Measurements from ENCODE around the gene COL5A1.

COL5A1 gene

GRCh38 chr9:134837529-134837928 is 195.9 kb downstream of the COL5A1 start:
- Histone ChIP-seq H3K4me3 (ENCODE audit: extremely low read depth, insufficient read depth, low read length, poor library complexity, severe bottlenecking) (no peak overlapping the region), H3K4me1 (ENCODE audit: control insufficient read depth, insufficient read depth, low read length, poor library complexity, severe bottlenecking) (no peaks in the 10 kb centered on the region), H3K27ac (ENCODE audit: low read depth, low read length, severe bottlenecking) (no peak overlapping the region), H3K36me3 (ENCODE audit: control insufficient read depth, insufficient read depth, low read length) (peaks cover 88% of the 10 kb centered on the region), H3K9me3 (ENCODE audit: control insufficient read depth, low read length) (no peaks in the 10 kb centered on the region)
- WGBS, 2 experiments (ENCODE audit: insufficient coverage in 2 of 2): 94 to 99% methylated on average over 12 of the region's 12 CpGs

GRCh38 chr9:134838651-134839454 is 197.2 kb downstream of the COL5A1 start:
- WGBS, 2 experiments (ENCODE audit: insufficient coverage in 2 of 2): 91 to 95% methylated on average over 29 to 33 of the region's 34 CpGs

GRCh38 chr9:134839455-134840125 is 198.0 kb downstream of the COL5A1 start:
- Histone ChIP-seq H3K9me3 (ENCODE audit: control insufficient read depth, low read length) (no peaks in the 10 kb centered on the region), H3K4me1 (ENCODE audit: control insufficient read depth, insufficient read depth, low read length, poor library complexity, severe bottlenecking) (no peaks in the 10 kb centered on the region), H3K36me3 (ENCODE audit: control insufficient read depth, insufficient read depth, low read length) (peaks cover 97% of the 10 kb centered on the region), H3K27ac (ENCODE audit: low read depth, low read length, severe bottlenecking) (no peak overlapping the region), H3K4me3 (ENCODE audit: extremely low read depth, insufficient read depth, low read length, poor library complexity, severe bottlenecking) (no peak overlapping the region)
- 95 to 97% methylated on average over 13 to 19 of the region's 21 CpGs for WGBS, 2 experiments (ENCODE audit: insufficient coverage in 2 of 2)

More at GRCh38 chr9:134838651-134839454, 197.2 kb downstream of the COL5A1 start:
- H3K36me3 ChIP-seq (ENCODE audit: control insufficient read depth, insufficient read depth, low read length): peaks cover 93% of the 10 kb centered on the region
- H3K4me3 ChIP-seq (ENCODE audit: extremely low read depth, insufficient read depth, low read length, poor library complexity, severe bottlenecking): no peak overlapping the region
- H3K27ac ChIP-seq (ENCODE audit: low read depth, low read length, severe bottlenecking): no peak overlapping the region
- H3K4me1 ChIP-seq (ENCODE audit: control insufficient read depth, insufficient read depth, low read length, poor library complexity, severe bottlenecking): no peaks in the 10 kb centered on the region
- no peaks in the 10 kb centered on the region for H3K9me3 ChIP-seq (ENCODE audit: control insufficient read depth, low read length)

GRCh38 chr9:134840511-134840910 is 198.9 kb downstream of the COL5A1 start:
- no peak overlapping the region for H3K27ac ChIP-seq (ENCODE audit: low read depth, low read length, severe bottlenecking)
- H3K9me3 ChIP-seq (ENCODE audit: control insufficient read depth, low read length): no peaks in the 10 kb centered on the region
- H3K36me3 ChIP-seq (ENCODE audit: control insufficient read depth, insufficient read depth, low read length): peaks cover 95% of the 10 kb centered on the region
- H3K4me1 ChIP-seq (ENCODE audit: control insufficient read depth, insufficient read depth, low read length, poor library complexity, severe bottlenecking): no peaks in the 10 kb centered on the region
- WGBS, 2 experiments (ENCODE audit: insufficient coverage in 2 of 2): 97 to 98% methylated on average over 11 to 12 of the region's 12 CpGs
- H3K4me3 ChIP-seq (ENCODE audit: extremely low read depth, insufficient read depth, low read length, poor library complexity, severe bottlenecking): no peak overlapping the region

- no peak overlapping the region for H3K4me3 ChIP-seq (ENCODE audit: extremely low read depth, insufficient read depth, low read length, poor library complexity, severe bottlenecking)
- H3K4me1 ChIP-seq (ENCODE audit: control insufficient read depth, insufficient read depth, low read length, poor library complexity, severe bottlenecking): no peaks in the 10 kb centered on the region
- 97 to 98% methylated on average over 12 to 13 of the region's 15 CpGs for WGBS, 2 experiments (ENCODE audit: insufficient coverage in 2 of 2)
- H3K36me3 ChIP-seq (ENCODE audit: control insufficient read depth, insufficient read depth, low read length): peaks cover 88% of the 10 kb centered on the region
- H3K9me3 ChIP-seq (ENCODE audit: control insufficient read depth, low read length): no peaks in the 10 kb centered on the region
- H3K27ac ChIP-seq (ENCODE audit: low read depth, low read length, severe bottlenecking): no peak overlapping the region
Measured at GRCh38 chr9:134841180-134841904, 199.7 kb downstream of the COL5A1 start.

GRCh38 chr9:134842321-134842720 is 200.7 kb downstream of the COL5A1 start:
- H3K9me3 ChIP-seq (ENCODE audit: control insufficient read depth, low read length): peaks cover 5% of the 10 kb centered on the region
- 92 to 93% methylated on average over 16 to 21 of the region's 22 CpGs for WGBS, 2 experiments (ENCODE audit: insufficient coverage in 2 of 2)
- H3K36me3 ChIP-seq (ENCODE audit: control insufficient read depth, insufficient read depth, low read length): peaks cover 78% of the 10 kb centered on the region
- H3K27ac ChIP-seq (ENCODE audit: low read depth, low read length, severe bottlenecking): no peak overlapping the region
- H3K4me3 ChIP-seq (ENCODE audit: extremely low read depth, insufficient read depth, low read length, poor library complexity, severe bottlenecking): no peak overlapping the region
- no peaks in the 10 kb centered on the region for H3K4me1 ChIP-seq (ENCODE audit: control insufficient read depth, insufficient read depth, low read length, poor library complexity, severe bottlenecking)

- Histone ChIP-seq H3K4me1 (ENCODE audit: control insufficient read depth, insufficient read depth, low read length, poor library complexity, severe bottlenecking) (no peaks in the 10 kb centered on the region), H3K4me3 (ENCODE audit: extremely low read depth, insufficient read depth, low read length, poor library complexity, severe bottlenecking) (no peak overlapping the region), H3K27ac (ENCODE audit: low read depth, low read length, severe bottlenecking) (no peak overlapping the region), H3K9me3 (ENCODE audit: control insufficient read depth, low read length) (peaks cover 16% of the 10 kb centered on the region), H3K36me3 (ENCODE audit: control insufficient read depth, insufficient read depth, low read length) (peaks cover 66% of the 10 kb centered on the region)
- 96 to 99% methylated on average over 17 to 18 of the region's 18 CpGs for WGBS, 2 experiments (ENCODE audit: insufficient coverage in 2 of 2)
Measured at GRCh38 chr9:134843740-134844139, 202.1 kb downstream of the COL5A1 start.

- peaks cover 16% of the 10 kb centered on the region for H3K9me3 ChIP-seq (ENCODE audit: control insufficient read depth, low read length)
- H3K27ac ChIP-seq (ENCODE audit: low read depth, low read length, severe bottlenecking): no peak overlapping the region
- 96 to 98% methylated on average over 8 of the region's 8 CpGs for WGBS, 2 experiments (ENCODE audit: insufficient coverage in 2 of 2)
- peaks cover 56% of the 10 kb centered on the region for H3K36me3 ChIP-seq (ENCODE audit: control insufficient read depth, insufficient read depth, low read length)
- no peaks in the 10 kb centered on the region for H3K4me1 ChIP-seq (ENCODE audit: control insufficient read depth, insufficient read depth, low read length, poor library complexity, severe bottlenecking)
- no peak overlapping the region for H3K4me3 ChIP-seq (ENCODE audit: extremely low read depth, insufficient read depth, low read length, poor library complexity, severe bottlenecking)
Measured at GRCh38 chr9:134844821-134845220, 203.2 kb downstream of the COL5A1 start.

GRCh38 chr9:134846187-134846586 is 204.6 kb downstream of the COL5A1 start:
- Histone ChIP-seq H3K36me3 (ENCODE audit: control insufficient read depth, insufficient read depth, low read length) (peaks cover 42% of the 10 kb centered on the region), H3K4me1 (ENCODE audit: control insufficient read depth, insufficient read depth, low read length, poor library complexity, severe bottlenecking) (no peaks in the 10 kb centered on the region), H3K9me3 (ENCODE audit: control insufficient read depth, low read length) (peaks cover 29% of the 10 kb centered on the region), H3K27ac (ENCODE audit: low read depth, low read length, severe bottlenecking) (no peak overlapping the region), H3K4me3 (ENCODE audit: extremely low read depth, insufficient read depth, low read length, poor library complexity, severe bottlenecking) (no peak overlapping the region)
- WGBS, 2 experiments (ENCODE audit: insufficient coverage in 2 of 2): 95 to 99% methylated on average over 15 to 16 of the region's 16 CpGs

GRCh38 chr9:134846699-134847098 is 205.1 kb downstream of the COL5A1 start:
- Histone ChIP-seq H3K4me3 (ENCODE audit: extremely low read depth, insufficient read depth, low read length, poor library complexity, severe bottlenecking) (no peak overlapping the region), H3K4me1 (ENCODE audit: control insufficient read depth, insufficient read depth, low read length, poor library complexity, severe bottlenecking) (no peaks in the 10 kb centered on the region), H3K36me3 (ENCODE audit: control insufficient read depth, insufficient read depth, low read length) (peaks cover 37% of the 10 kb centered on the region), H3K27ac (ENCODE audit: low read depth, low read length, severe bottlenecking) (no peak overlapping the region), H3K9me3 (ENCODE audit: control insufficient read depth, low read length) (peaks cover 34% of the 10 kb centered on the region)
- 84 to 92% methylated on average over 1 of the region's 1 CpG for WGBS, 2 experiments (ENCODE audit: insufficient coverage in 2 of 2)
